Stimulated activated naive CD8-positive, alpha-beta T cell treated with anti-CD3 and anti-CD28 coated beads, Interleukin-15, Interleukin-2, amounts not matched to agents 100 ng/mL and 50 ng/mL, for 24 hours (primary cell): ENCODE data around the gene MED16.

Experiments used
- H3K27ac Mint-ChIP-seq: one replicate; pipeline ENCODE4 v1.8.0; 2021; ENCODE audit warnings: mild to moderate bottlenecking, mixed read lengths
- H3K27me3 Mint-ChIP-seq: one replicate; pipeline ENCODE4 v1.8.0; 2021; ENCODE audit warnings: mixed read lengths
- H3K36me3 Mint-ChIP-seq: one replicate; pipeline ENCODE4 v1.8.0; 2021; ENCODE audit warnings: low read depth, mixed read lengths
- H3K4me1 Mint-ChIP-seq: one replicate; pipeline ENCODE4 v1.8.0; 2021; ENCODE audit warnings: low read depth, mixed read lengths
- H3K4me3 Mint-ChIP-seq: one replicate; pipeline ENCODE4 v1.8.0; 2021; ENCODE audit warnings: mild to moderate bottlenecking, mixed read lengths
- H3K9me3 Mint-ChIP-seq: one replicate; pipeline ENCODE4 v1.8.0; 2021; ENCODE audit warnings: mixed read lengths

MED16 gene

DNA sequence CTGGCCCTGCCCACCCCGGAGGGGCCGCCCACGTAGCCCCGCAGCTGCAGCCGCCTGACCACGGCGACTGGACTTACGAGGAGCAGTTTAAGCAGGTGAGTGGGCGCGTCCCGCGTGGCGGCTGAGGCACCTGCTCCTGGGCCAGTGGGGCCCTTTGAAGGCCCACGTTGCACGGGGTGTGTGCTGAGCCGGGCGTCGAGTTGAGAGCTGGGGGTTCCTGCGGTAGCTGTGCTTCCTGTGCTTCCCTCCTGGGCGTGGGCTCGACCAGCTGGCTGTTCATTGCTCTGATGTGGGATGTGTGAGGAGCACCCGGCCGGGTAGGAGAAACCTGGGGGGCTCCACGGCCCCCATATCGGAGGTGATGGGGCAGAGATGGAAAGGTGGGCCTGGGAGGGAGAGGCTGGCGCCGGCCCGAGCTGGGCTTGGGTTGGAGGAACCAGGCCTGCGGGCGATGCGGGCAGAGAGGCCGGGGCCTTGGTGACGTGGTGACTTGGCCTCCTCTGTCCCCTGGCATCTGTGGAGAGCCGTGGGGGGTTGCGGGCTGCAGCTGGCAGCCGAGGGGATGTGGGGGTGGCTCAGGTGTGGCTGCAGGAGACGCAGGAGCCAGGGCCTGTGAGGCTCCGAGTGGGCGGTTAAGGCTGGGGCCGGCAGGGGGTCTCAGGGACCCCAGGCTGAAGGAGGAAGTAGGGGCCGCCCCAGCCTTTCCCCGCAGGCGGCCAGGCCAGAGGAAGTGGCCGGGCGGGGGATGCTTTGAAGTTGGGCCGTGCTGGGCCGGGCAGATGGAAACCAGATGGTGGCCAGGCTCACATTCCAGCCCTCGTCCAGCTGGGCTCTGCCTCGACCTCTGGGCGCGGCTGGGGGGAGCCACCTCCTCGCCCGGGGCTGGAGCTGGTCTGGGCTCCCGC is 39.9 kb upstream of the MED16 start:
- Mint-ChIP-seq H3K4me3 (peak overlapping the region; percentile 25), H3K9me3 (no peaks in the 10 kb centered on the region), H3K27me3 (no peaks in the 10 kb centered on the region), H3K27ac (no peak overlapping the region), H3K4me1 (peaks cover 20% of the 10 kb centered on the region), H3K36me3 (peaks cover 4% of the 10 kb centered on the region)

DNA sequence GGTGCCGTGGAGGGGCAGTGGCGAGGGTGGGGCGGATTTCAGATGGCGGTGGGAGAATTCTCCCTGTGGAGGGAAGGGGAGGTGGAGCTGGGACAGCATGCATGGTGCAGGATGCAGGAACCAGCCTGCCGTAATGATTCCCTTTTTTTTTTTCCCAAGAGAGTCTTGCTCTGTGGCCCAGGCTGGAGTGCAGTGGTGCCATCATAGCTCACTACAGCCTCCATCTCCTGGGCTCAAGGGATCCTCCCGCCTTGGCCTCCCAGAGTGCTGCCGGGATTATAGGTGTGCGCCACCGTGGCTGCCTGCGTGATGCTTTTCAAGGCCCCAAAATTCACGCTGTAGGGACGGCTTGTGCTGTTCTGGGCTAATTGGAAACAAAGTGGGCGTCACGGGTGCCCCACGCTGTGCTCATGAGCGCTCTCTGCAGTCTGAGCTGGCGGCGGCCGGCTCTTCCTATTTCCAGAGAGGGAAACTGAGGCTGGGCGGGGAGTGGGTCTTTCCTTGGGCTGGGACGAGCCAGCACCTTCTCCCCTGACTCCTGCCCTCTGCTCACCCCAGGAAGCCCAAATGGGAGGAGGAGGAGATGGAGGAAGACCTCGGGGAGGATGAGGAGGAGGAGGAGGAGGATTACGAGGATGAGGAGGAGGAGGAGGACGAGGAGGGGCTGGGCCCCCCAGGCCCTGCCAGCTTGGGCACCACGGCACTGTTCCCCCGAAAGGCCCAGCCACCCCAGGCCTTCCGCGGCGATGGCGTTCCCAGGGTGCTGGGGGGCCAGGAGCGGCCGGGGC is 39.1 kb upstream of the MED16 start:
- H3K27ac Mint-ChIP-seq: no peak overlapping the region
- peaks cover 12% of the 10 kb centered on the region for H3K4me1 Mint-ChIP-seq
- no peaks in the 10 kb centered on the region for H3K9me3 Mint-ChIP-seq
- H3K4me3 Mint-ChIP-seq: no peak overlapping the region
- no peaks in the 10 kb centered on the region for H3K36me3 Mint-ChIP-seq
- H3K27me3 Mint-ChIP-seq: no peaks in the 10 kb centered on the region

DNA sequence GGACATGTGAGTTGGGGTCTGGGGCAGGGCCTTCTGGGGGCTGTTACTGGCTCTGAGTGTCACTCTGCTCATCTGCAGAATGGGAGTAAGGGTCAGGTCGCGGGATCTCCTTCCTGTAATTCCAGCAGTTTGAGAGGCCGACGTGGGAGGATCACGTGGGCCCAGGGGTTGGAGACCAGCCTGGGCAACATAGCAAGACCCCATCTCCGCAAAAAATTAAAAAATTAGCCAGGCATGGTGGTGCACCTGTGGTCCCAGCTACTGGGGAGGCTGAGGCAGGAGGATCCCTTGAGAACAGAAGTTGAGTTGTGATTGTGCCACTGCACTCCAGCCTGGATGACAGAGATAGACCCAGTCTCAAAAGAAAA is 36.9 kb upstream of the MED16 start:
- no peaks in the 10 kb centered on the region for H3K36me3 Mint-ChIP-seq
- H3K9me3 Mint-ChIP-seq: no peaks in the 10 kb centered on the region
- no peak overlapping the region for H3K4me3 Mint-ChIP-seq
- H3K27me3 Mint-ChIP-seq: no peaks in the 10 kb centered on the region
- H3K4me1 Mint-ChIP-seq: peaks cover 10% of the 10 kb centered on the region
- no peak overlapping the region for H3K27ac Mint-ChIP-seq

GRCh38 chr19:929203-929890 is 36.4 kb upstream of the MED16 start:
- Mint-ChIP-seq H3K36me3 (no peaks in the 10 kb centered on the region), H3K4me3 (no peak overlapping the region), H3K27ac (no peak overlapping the region), H3K27me3 (no peaks in the 10 kb centered on the region), H3K4me1 (peaks cover 10% of the 10 kb centered on the region), H3K9me3 (no peaks in the 10 kb centered on the region)

DNA sequence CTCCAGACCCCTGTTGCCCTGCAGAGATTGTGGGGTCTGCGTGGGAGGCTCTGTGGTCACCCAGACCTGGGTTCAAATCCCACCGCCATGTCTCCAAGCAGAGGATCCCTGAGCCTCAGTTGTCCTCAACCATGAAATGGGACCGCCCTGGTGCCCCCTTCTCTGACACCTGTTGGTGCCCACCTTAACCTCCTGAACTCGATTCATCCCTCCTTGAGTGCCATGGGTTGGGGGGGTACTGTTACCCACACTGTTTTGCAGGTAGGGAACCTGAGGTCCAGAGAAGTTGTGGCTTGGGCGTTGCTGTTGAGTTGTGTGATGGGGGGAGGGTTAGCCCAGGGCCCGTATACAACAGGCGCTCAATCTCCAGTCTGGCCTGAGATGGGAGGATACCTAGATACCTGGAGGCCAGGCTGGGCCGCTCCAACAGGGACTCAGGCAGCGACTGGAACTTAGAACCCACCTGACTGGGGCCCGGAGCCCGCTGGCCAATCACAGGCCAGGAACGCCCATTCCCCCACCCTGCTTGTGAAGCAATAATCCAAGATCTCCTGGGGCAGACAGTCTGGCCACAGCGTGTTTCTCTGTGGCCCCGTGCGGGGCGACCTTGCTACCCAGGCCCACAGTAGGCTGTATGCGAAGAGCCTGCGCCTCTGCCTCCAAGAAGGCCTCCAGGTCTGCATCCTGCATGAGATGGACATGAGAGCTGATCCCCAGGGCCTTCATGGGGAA is 35.6 kb upstream of the MED16 start:
- no peak overlapping the region for H3K27ac Mint-ChIP-seq
- H3K4me3 Mint-ChIP-seq: no peak overlapping the region

GRCh38 chr19:927780-928401 is 34.9 kb upstream of the MED16 start:
- Mint-ChIP-seq H3K36me3 (no peaks in the 10 kb centered on the region), H3K27me3 (no peaks in the 10 kb centered on the region), H3K4me3 (no peak overlapping the region), H3K9me3 (no peaks in the 10 kb centered on the region), H3K4me1 (peaks cover 7% of the 10 kb centered on the region), H3K27ac (no peak overlapping the region)

More for the DNA sequence above, 35.6 kb upstream of the MED16 start:
- Mint-ChIP-seq H3K36me3 (no peaks in the 10 kb centered on the region), H3K9me3 (no peaks in the 10 kb centered on the region), H3K4me1 (peaks cover 10% of the 10 kb centered on the region), H3K27me3 (no peaks in the 10 kb centered on the region)

- no peaks in the 10 kb centered on the region for H3K27me3 Mint-ChIP-seq
- H3K9me3 Mint-ChIP-seq: no peaks in the 10 kb centered on the region
- H3K4me3 Mint-ChIP-seq: no peak overlapping the region
- no peak overlapping the region for H3K27ac Mint-ChIP-seq
- H3K4me1 Mint-ChIP-seq: peaks cover 4% of the 10 kb centered on the region
- H3K36me3 Mint-ChIP-seq: no peaks in the 10 kb centered on the region
These were observed 34.4 kb upstream of the MED16 start for GRCh38 chr19:927351-927779.

DNA sequence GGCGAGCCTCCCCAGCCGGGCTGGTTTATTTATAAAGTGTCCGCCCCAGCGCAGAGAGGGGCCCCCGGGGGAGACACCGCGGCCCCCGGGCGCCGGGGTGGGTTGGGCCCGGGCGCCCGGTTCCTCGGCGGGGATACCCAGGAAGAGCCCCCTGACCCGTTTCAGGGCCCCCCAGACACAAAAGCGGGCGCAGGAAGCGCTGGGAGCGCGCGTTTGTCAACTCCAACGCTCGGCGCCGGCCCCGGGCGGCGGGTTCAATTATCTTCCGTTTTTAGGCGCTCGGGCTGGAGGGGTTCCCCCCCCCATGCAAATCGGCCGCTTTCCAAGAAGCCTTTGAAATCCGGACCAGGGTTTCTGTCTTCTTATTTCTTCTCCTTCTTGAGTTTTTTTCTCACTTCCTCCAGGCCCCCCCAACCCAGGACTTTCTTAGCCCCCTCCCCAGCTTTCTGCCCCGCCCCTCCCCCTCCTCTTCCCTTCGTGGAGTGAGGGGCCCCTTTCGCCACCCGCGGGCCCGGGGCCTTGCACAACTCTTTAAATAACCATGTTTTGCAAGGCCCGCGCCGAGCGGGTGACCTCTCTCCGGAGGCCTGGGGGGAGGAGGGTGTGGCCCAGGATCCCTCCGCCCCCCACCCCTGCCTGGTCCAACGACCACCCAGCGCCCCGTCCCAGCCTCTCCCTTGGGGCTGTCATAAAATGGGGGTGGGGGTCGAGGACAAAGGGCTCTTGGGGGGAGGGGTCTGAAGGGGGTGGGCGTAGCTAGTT is 33.8 kb upstream of the MED16 start:
- H3K9me3 Mint-ChIP-seq: no peaks in the 10 kb centered on the region
- H3K27me3 Mint-ChIP-seq: no peaks in the 10 kb centered on the region
- H3K4me1 Mint-ChIP-seq: peaks cover 2% of the 10 kb centered on the region
- H3K36me3 Mint-ChIP-seq: no peaks in the 10 kb centered on the region
- peak overlapping the region; percentile 69 for H3K4me3 Mint-ChIP-seq
- no peak overlapping the region for H3K27ac Mint-ChIP-seq

GRCh38 chr19:926323-926588 is 33.3 kb upstream of the MED16 start:
- no peak overlapping the region for H3K27ac Mint-ChIP-seq
- H3K27me3 Mint-ChIP-seq: no peaks in the 10 kb centered on the region

DNA sequence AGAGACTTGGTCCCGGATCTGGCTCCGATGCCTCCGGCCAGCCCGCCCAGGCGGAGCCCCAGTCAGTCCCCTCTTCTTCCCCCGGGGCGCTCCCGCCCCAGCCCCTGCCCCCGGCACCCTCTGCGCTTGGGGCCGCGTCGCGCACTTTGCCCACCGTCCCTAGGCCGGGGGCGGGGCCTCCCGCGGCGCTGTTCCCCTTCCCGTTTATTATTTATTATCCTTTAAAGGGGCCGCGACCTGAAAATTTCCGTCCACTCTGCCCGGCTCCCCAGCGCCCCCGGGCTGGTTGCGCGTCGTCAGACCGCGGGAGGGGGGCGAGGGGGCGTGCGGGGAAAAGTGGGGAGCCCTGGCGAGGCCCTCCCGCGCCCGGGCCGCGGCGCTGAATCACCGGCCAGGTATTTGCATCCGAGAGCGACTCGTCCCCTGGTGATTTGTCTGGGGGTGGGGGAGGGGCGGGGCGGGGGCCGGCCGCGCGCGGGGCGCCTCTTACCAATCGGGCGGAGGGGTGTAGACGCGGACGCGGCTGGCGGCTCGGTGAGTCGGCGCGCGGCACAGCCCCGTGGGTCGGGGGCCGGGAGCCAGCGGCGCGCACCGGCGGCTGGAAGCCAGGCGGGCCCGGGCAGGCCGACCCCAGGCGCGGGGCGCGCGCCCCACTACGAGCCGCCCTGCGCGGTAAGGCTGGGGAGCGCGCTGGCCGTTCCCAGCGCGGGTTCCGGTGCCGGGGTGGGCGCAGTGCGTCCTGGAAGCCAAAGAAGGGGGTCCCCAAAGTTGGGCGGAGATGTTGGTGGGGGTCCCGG is 32.7 kb upstream of the MED16 start, which contains the start of gene ARID3A:
Gene ARID3A, plus strand, starts transcription at position 510 of the 797 bp plus-strand sequence. CDS start 3,494 bp downstream, outside the sequence.
- Mint-ChIP-seq H3K4me3 (peak within 1 kb of the TSS; percentile 78), H3K27me3 (no peaks in the 10 kb centered on the region), H3K4me1 (peaks cover 12% of the 10 kb centered on the region), H3K9me3 (no peaks in the 10 kb centered on the region), H3K36me3 (no peaks in the 10 kb centered on the region), H3K27ac (peak within 1 kb of the TSS; percentile 16)

More at GRCh38 chr19:926323-926588, 33.3 kb upstream of the MED16 start:
- Mint-ChIP-seq H3K4me1 (peaks cover 7% of the 10 kb centered on the region), H3K4me3 (peak overlapping the region; percentile 63), H3K9me3 (no peaks in the 10 kb centered on the region), H3K36me3 (no peaks in the 10 kb centered on the region)

DNA sequence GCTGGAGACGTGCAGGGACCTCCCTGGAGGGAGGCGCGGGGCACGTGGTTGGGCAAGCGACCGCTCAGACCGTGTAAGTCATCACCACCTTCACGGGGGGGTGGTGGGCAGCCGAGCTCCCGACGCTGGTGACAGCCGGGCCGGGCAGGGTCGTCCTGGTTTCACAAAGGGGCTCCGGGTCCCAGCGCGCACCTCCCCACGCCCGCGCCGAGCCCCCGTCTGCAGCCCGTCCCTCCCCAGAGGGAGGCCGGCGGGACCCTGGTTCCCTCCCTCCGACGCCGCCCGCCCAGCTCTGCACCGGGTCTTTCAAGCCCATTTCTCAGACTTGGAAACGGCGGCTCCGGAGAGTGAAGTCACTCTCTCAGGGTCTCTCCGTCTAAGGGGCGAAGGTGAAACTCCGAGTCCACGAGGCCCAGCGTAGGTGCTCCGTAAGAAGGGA is 32.1 kb upstream of the MED16 start:
- Mint-ChIP-seq H3K27me3 (no peaks in the 10 kb centered on the region), H3K4me1 (peaks cover 15% of the 10 kb centered on the region), H3K4me3 (peak overlapping the region; percentile 78), H3K36me3 (no peaks in the 10 kb centered on the region), H3K9me3 (no peaks in the 10 kb centered on the region), H3K27ac (peak overlapping the region; percentile 16)

- H3K27me3 Mint-ChIP-seq: no peaks in the 10 kb centered on the region
- H3K36me3 Mint-ChIP-seq: no peaks in the 10 kb centered on the region
- peak overlapping the region; percentile 16 for H3K27ac Mint-ChIP-seq
- H3K9me3 Mint-ChIP-seq: no peaks in the 10 kb centered on the region
- peaks cover 15% of the 10 kb centered on the region for H3K4me1 Mint-ChIP-seq
- peak overlapping the region; percentile 78 for H3K4me3 Mint-ChIP-seq
These were observed 31.6 kb upstream of the MED16 start for GRCh38 chr19:924553-925086.
